Right lobe of liver (tissue), 4 donors: Measurements from ENCODE around the gene CYTH4.

Source experiments
- POLR2A ChIP-seq: fragments of 450-650 bp; IDR thresholded peaks from one replicate; pipeline ENCODE4 v1.6.1; 2017; ENCODE audit warnings: antibody characterized with exemption, mild to moderate bottlenecking
- TF ChIP-seq, protein P1 (sequence below), 4 donors: fragments of 200-600 bp in 3 of 4; fragments of 450-650 bp in 1 of 4; IDR thresholded peaks; one replicate each; pipeline versions ENCODE4 v1.5.1 to v1.8.0; 2016 to 2022; ENCODE audit warnings: antibody characterized with exemption in 4 of 4, mild to moderate bottlenecking in 2 of 4
- donor health status: DM: no; HTN: no; CAD: no.
- donor health status: DM: no; HTN: no; CAD: no.
- donor health status: DM: no; HTN: yes; CAD: no.

DNA sequence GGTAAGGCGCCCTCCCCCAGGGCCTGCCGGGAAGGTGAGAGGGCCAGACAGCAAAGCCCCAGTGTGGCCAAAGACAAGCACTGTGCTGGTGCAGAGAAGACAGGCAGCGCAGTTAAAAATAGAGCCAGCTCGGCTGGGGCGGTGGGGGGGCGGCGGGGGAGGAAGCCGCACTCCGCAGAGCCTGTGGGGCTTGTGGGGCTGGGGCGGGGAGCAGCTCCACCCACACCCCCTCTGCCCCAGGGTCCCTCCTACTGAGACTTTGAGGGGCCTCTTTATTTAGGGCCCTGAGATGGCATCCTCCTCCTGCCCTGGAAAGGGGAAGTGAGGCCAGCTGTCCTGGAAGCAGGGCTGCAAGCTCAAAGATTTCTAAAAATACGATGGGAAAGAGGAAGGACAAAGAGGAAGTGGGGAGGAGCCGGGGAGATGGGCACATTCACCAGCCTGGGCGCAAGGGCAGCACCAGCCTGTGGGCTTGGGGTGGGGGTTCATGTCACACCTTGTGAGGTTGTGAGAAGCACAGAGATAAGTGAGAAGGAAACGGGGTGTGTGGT, 2.6 kb downstream of the CYTH4 start:
- TF ChIP-seq, protein P1, sequence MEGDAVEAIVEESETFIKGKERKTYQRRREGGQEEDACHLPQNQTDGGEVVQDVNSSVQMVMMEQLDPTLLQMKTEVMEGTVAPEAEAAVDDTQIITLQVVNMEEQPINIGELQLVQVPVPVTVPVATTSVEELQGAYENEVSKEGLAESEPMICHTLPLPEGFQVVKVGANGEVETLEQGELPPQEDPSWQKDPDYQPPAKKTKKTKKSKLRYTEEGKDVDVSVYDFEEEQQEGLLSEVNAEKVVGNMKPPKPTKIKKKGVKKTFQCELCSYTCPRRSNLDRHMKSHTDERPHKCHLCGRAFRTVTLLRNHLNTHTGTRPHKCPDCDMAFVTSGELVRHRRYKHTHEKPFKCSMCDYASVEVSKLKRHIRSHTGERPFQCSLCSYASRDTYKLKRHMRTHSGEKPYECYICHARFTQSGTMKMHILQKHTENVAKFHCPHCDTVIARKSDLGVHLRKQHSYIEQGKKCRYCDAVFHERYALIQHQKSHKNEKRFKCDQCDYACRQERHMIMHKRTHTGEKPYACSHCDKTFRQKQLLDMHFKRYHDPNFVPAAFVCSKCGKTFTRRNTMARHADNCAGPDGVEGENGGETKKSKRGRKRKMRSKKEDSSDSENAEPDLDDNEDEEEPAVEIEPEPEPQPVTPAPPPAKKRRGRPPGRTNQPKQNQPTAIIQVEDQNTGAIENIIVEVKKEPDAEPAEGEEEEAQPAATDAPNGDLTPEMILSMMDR (IDR thresholded peaks at IDR 0.05), result no peak
- TF ChIP-seq POLR2A, result no peak
